Endodermal cell (in vitro differentiated cells): Measurements from ENCODE around the gene FAAP100. TPM values are rescaled to one million over a fixed set of nuclear protein-coding genes. Genes with fewer than 3 reads are reported as not detected.

ENCODE experiments used
- DNase-seq: peaks from one replicate; pipeline ENCODE4 v3.0.0-alpha.2; 2017
- H3K27ac ChIP-seq: 2 replicates; pipeline ENCODE4 v1.5.1; 2013; ENCODE audit warnings: mild to moderate bottlenecking, low read depth, low read length, moderate library complexity
- H3K27me3 ChIP-seq: 2 replicates; pipeline ENCODE4 v1.6.1; 2013; ENCODE audit warnings: mild to moderate bottlenecking, low read length, moderate library complexity; ENCODE audit not compliant: insufficient read depth, control insufficient read depth, poor library complexity, severe bottlenecking
- H3K36me3 ChIP-seq: 2 replicates; pipeline ENCODE4 v1.7.0; 2013; ENCODE audit warnings: mild to moderate bottlenecking, low read length, moderate library complexity; ENCODE audit not compliant: control insufficient read depth, insufficient read depth
- H3K4me1 ChIP-seq: one replicate; pipeline ENCODE4 v1.7.0; 2013; ENCODE audit warnings: low read length; ENCODE audit not compliant: control insufficient read depth, insufficient read depth
- H3K4me3 ChIP-seq: 2 replicates; pipeline ENCODE4 v1.5.1; 2013; ENCODE audit warnings: mild to moderate bottlenecking, low read length, moderate library complexity
- H3K9ac ChIP-seq: 2 replicates; pipeline ENCODE4 v1.6.1; 2013; ENCODE audit warnings: mild to moderate bottlenecking, low read length, moderate library complexity; ENCODE audit not compliant: poor library complexity, severe bottlenecking; ENCODE audit errors: extremely low read depth
- H3K9me3 ChIP-seq: 2 replicates; pipeline ENCODE4 v1.6.1; 2013; ENCODE audit warnings: mild to moderate bottlenecking, low read length, moderate library complexity; ENCODE audit not compliant: control insufficient read depth
- H3K27ac Mint-ChIP-seq: 2 replicates; pipeline ENCODE4 v1.8.0; 2020; ENCODE audit warnings: mixed read lengths
- H3K27me3 Mint-ChIP-seq: 2 replicates; pipeline ENCODE4 v1.8.0; 2021; ENCODE audit warnings: mild to moderate bottlenecking, mixed read lengths; ENCODE audit not compliant: insufficient read depth
- H3K36me3 Mint-ChIP-seq: 2 replicates; pipeline ENCODE4 v1.8.0; 2020; ENCODE audit warnings: low read depth, mixed read lengths
- H3K4me1 Mint-ChIP-seq: 2 replicates; pipeline ENCODE4 v1.8.0; 2020; ENCODE audit warnings: mixed read lengths
- H3K4me3 Mint-ChIP-seq: 2 replicates; pipeline ENCODE4 v1.8.0; 2020; ENCODE audit warnings: mild to moderate bottlenecking, moderate library complexity, mixed read lengths
- H3K9me3 Mint-ChIP-seq: 2 replicates; pipeline ENCODE4 v1.8.0; 2020; ENCODE audit warnings: mild to moderate bottlenecking, mixed read lengths
- WGBS, 2 experiments: methylation state at CpG; one replicate each; pipeline versions ENCODE4 v1.1.5 to v1.1.7; 2013; ENCODE audit warnings: missing lambda C conversion rate in 2 of 2, mixed read lengths in 1 of 2; ENCODE audit not compliant: insufficient coverage in 1 of 2, insufficient read length in 1 of 2; 5-methylcytosine and 5-hydroxymethylcytosine counted together
- total RNA-seq, 2 donors: library from RNA; stranded (reverse); fragmentation: NEBNext Ultra II Directional in 1 of 2; extraction: Animal tissue kit (Norgen Biotek cat#: 25700) in 1 of 2; gene quantifications; 2 replicates in 1 of 2; 3 replicates in 1 of 2; pipeline ENCODE4 v1.2.1, GENCODE V29; 2021
- TF ChIP-seq, protein P1 (sequence below): fragments of 200-600 bp; sonication (generic); conservative IDR thresholded peaks from 2 replicates; pipeline ENCODE4 v1.5.0; 2021; ENCODE audit warnings: antibody characterized with exemption, mild to moderate bottlenecking

FAAP100 gene
- total RNA-seq, 2 donors from 2014 or later, result 34.5 to 39.5 TPM

DNA sequence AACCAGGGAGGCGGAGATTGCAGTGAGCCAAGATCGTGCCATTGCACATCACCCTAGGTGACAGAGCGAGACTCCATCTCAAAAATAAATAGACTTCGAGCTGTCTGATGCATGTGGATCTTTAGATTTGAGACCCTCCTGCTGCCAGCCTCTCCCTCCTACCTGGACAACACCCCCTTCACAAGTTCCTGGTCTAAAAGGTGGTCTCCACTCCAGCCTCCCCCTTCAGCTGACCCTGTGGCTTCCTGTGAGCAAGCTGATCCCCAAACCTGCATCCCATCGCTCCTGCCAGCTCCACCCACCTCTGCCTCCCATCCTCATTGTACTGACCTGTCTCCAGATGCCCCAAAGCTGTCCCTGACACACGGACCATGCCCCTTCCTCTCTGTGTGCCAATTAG, 27.1 kb upstream of the FAAP100 start:
- DNase-seq, result no peak
- Histone ChIP-seq H3K36me3 (peaks cover 74% of the 10 kb centered on the region), H3K4me3 (no peak overlapping the region), H3K27ac (no peak overlapping the region), H3K27me3 (no peaks in the 10 kb centered on the region), H3K9me3 (no peaks in the 10 kb centered on the region), H3K4me1 (no peaks in the 10 kb centered on the region), H3K9ac (no peak overlapping the region)
- no peaks in the 10 kb centered on the region for H3K9me3 Mint-ChIP-seq
- H3K4me3 Mint-ChIP-seq, result no peak overlapping the region
- peaks cover 14% of the 10 kb centered on the region for H3K4me1 Mint-ChIP-seq
- peaks cover 77% of the 10 kb centered on the region for H3K36me3 Mint-ChIP-seq
- H3K27ac Mint-ChIP-seq, result peak overlapping the region; percentile 84
- 95 to 98% methylated on average over 6 of the region's 6 CpGs for WGBS, 2 experiments
- TF ChIP-seq, protein P1, sequence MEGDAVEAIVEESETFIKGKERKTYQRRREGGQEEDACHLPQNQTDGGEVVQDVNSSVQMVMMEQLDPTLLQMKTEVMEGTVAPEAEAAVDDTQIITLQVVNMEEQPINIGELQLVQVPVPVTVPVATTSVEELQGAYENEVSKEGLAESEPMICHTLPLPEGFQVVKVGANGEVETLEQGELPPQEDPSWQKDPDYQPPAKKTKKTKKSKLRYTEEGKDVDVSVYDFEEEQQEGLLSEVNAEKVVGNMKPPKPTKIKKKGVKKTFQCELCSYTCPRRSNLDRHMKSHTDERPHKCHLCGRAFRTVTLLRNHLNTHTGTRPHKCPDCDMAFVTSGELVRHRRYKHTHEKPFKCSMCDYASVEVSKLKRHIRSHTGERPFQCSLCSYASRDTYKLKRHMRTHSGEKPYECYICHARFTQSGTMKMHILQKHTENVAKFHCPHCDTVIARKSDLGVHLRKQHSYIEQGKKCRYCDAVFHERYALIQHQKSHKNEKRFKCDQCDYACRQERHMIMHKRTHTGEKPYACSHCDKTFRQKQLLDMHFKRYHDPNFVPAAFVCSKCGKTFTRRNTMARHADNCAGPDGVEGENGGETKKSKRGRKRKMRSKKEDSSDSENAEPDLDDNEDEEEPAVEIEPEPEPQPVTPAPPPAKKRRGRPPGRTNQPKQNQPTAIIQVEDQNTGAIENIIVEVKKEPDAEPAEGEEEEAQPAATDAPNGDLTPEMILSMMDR, result no peak
- H3K27me3 Mint-ChIP-seq, result no peaks in the 10 kb centered on the region

DNA sequence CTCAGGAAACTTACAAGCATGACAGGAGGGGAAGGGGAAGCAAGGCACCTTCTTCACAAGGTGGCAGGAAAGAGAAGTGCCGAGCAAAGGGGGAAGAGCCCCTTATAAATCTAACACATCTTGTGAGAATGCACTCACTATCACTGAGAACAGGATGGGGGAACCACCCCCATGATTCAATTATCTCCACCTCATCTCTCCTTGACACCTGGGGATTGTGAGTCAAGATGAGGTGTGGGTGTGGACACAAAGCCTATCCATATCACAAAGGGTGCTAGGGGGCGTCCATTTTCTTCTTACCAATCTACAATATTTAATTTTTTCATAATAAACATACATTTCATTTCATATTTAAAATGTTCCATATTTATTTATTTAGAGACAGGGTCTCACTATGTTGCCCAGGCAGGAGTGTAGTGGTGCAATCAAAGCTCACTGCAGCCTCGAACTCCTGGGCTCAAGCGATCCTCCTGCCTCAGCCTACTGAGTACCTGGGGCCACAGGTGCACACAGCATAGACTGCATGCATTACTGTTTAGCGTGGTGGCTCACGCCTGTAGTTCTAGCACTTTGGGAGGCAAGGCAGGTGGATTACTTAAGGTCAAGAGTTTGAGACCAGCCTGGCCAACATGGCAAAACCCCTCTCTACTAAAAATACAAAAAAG, 26.5 kb upstream of the FAAP100 start:
- peaks cover 74% of the 10 kb centered on the region for H3K36me3 ChIP-seq
- Mint-ChIP-seq H3K4me1 (peaks cover 14% of the 10 kb centered on the region), H3K4me3 (no peak overlapping the region)

DNA sequence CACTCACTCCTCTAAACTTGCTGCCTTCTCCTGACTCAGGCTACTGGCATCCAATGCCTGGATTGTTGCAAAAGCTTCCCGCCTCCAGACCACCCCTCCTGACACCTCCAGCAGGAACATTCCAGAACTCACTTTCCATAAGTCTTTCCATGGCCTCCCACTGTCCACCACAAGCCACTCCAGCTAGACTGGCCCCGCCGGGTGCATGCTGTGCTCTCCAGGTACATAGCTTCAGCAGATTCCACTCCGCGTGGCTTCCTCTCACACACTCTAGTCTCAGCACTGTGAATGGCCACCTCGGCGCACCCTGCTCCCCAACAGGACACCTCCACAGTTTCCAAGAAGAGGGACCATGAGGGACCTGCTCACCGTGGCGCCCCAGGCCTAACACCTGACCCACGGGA, 25.9 kb upstream of the FAAP100 start:
- Mint-ChIP-seq H3K4me3 (no peak overlapping the region), H3K27ac (peak overlapping the region; percentile 82), H3K27me3 (no peaks in the 10 kb centered on the region), H3K36me3 (peaks cover 76% of the 10 kb centered on the region), H3K4me1 (peaks cover 14% of the 10 kb centered on the region), H3K9me3 (no peaks in the 10 kb centered on the region)
- H3K9ac ChIP-seq, result no peak overlapping the region
- no peaks in the 10 kb centered on the region for H3K9me3 ChIP-seq
- 95 to 96% methylated on average over 5 to 10 of the region's 10 CpGs for WGBS, 2 experiments
- no peaks in the 10 kb centered on the region for H3K4me1 ChIP-seq
- DNase-seq, result no peak
- no peaks in the 10 kb centered on the region for H3K27me3 ChIP-seq
- no peak overlapping the region for H3K27ac ChIP-seq
- peaks cover 73% of the 10 kb centered on the region for H3K36me3 ChIP-seq
- TF ChIP-seq, protein P1, result no peak
- no peak overlapping the region for H3K4me3 ChIP-seq

More for the DNA sequence above, 26.5 kb upstream of the FAAP100 start:
- Mint-ChIP-seq H3K27me3 (no peaks in the 10 kb centered on the region), H3K36me3 (peaks cover 77% of the 10 kb centered on the region), H3K27ac (peak overlapping the region; percentile 82), H3K9me3 (no peaks in the 10 kb centered on the region)
- Histone ChIP-seq H3K27me3 (no peaks in the 10 kb centered on the region), H3K4me1 (no peaks in the 10 kb centered on the region), H3K9ac (no peak overlapping the region), H3K9me3 (no peaks in the 10 kb centered on the region), H3K27ac (no peak overlapping the region), H3K4me3 (no peak overlapping the region)
- DNase-seq, result no peak
- TF ChIP-seq, protein P1, result no peak
- 96 to 100% methylated on average over 4 to 5 of the region's 6 CpGs for WGBS, 2 experiments
